Heart right ventricle (tissue), 16 donors: Measurements from ENCODE around the gene RAB8B. TPM values are rescaled to one million over a fixed set of nuclear protein-coding genes. Genes with fewer than 3 reads are reported as not detected.

Source experiments
- ATAC-seq, 8 donors: fragments of 200-7000 bp; cut with Tn5 transposase; one replicate each; pipeline ENCODE4 v1.9.1; 2020; ENCODE audit warnings: mild to moderate bottlenecking in 8 of 8, moderate library complexity in 8 of 8, moderate number of reproducible peaks in 1 of 8
- DNase-seq, 2 donors: peaks; one replicate each; pipeline ENCODE4 v3.0.0-alpha.2; 2020
- H3K27ac ChIP-seq, 10 donors: fragments of 200-600 bp; sonication (generic) in 2 of 10; one replicate each; pipeline versions ENCODE4 v1.5.0 to v1.8.0; 2020 to 2022; ENCODE audit warnings: mild to moderate bottlenecking in 3 of 10
- H3K27me3 ChIP-seq, 7 donors: fragments of 200-600 bp; one replicate each; pipeline ENCODE4 v1.8.0; 2021 to 2022; ENCODE audit warnings: mild to moderate bottlenecking in 2 of 7
- H3K36me3 ChIP-seq, 9 donors: fragments of 200-600 bp; sonication (generic) in 1 of 9; one replicate each; pipeline versions ENCODE4 v1.5.0 to v1.8.0; 2020 to 2022; ENCODE audit warnings: mild to moderate bottlenecking in 2 of 9
- H3K4me1 ChIP-seq, 9 donors: fragments of 200-600 bp; sonication (generic) in 1 of 9; one replicate each; pipeline versions ENCODE4 v1.5.0 to v1.8.0; 2020 to 2022; ENCODE audit warnings: mild to moderate bottlenecking in 4 of 9
- H3K4me3 ChIP-seq, 10 donors: fragments of 200-600 bp; sonication (generic) in 2 of 10; one replicate each; pipeline versions ENCODE4 v1.5.0 to v1.8.0; 2020 to 2022; ENCODE audit warnings: mild to moderate bottlenecking in 7 of 10, moderate library complexity in 2 of 10
- H3K9me3 ChIP-seq, 11 donors: fragments of 200-600 bp in 10 of 11; sonication (generic) in 2 of 11; one replicate each; pipeline versions ENCODE4 v1.5.0 to v1.8.0; 2013 to 2022; ENCODE audit warnings: mild to moderate bottlenecking in 2 of 11, control low read depth in 1 of 11, moderate library complexity in 1 of 11
- CTCF ChIP-seq, 9 donors: fragments of 200-600 bp; sonication (generic) in 2 of 9; IDR thresholded peaks; one replicate each; pipeline versions ENCODE4 v1.5.0 to v1.8.0; 2021 to 2022; ENCODE audit warnings: antibody characterized with exemption in 9 of 9, mild to moderate bottlenecking in 5 of 9, moderate library complexity in 1 of 9
- WGBS, 2 donors: extraction: QIAGEN DNeasy Blood & Tissue Kit; methylation state at CpG; one replicate each; pipeline ENCODE4 v1.1.7; 2013; ENCODE audit warnings: inconsistent platforms in 1 of 2; 5-methylcytosine and 5-hydroxymethylcytosine counted together
- intact Hi-C, 10 donors: fragments of 100-400 bp; cut with DNase I; formaldehyde crosslinking; loops; one replicate each; pipeline versions ENCODE4 v1.11.1 to v1.14.2; 2022
- polyA plus RNA-seq, 2 donors: library from polyadenylated mRNA; stranded (reverse); fragments of 200-250 nt; gene quantifications; one replicate each; pipeline ENCODE4 v1.2.3, GENCODE V29; 2013
- total RNA-seq, 10 donors: library from RNA; stranded (reverse); fragmentation: NEBNext Ultra II Directional in 3 of 10; extraction: Animal tissue kit (Norgen Biotek cat#: 25700) in 3 of 10; gene quantifications; one replicate each; pipeline versions ENCODE4 v1.2.1 to v1.2.4, GENCODE V29; 2021 to 2023
- donor health status: Arrhythmogenic right ventricular cardiomyopathy.
- donor health status: ischemic (EF 13 %, LVEDD 7.1; RV severe dilation, severe dysfunction).
- donor health status: healthy with polysubstance abuse.
- donor health status: DM: no; HTN: yes; CAD: no.
- donor health status: DM: no; HTN: no; CAD: no.
- donor health status: ischemic (EF 25% LVEDD 6.9; RV normal size, moderate dysfunction).
- donor health status: ischemic (EF 25% LVEDD 5.7; RV mildly dilated, moderate dysfunction).
- donor health status: healthy.
- donor health status: DM: yes; HTN: yes; CAD: no.
- donor health status: Ischemic cardiomyopathy.
- donor health status: ischemic (EF 35%, LVEDD 5.7; RV mildly dilated, moderate dysfunction).
- donor health status: nonischemic (EF 11% LVEDD 7.7; RV severe dilation, severe dysfunction).
- donor health status: DM: yes; HTN: yes; CAD: no.
- donor health status: PGD.
- donor health status: ischemic (EF 29% LVEDD 5.4; RV normal size, mild dysfunction).
- donor health status: nonischemic (EF 23%, LVEDD 6.1; RV moderate dilation, normal function).

The RAB8B gene
- total and polyA plus RNA-seq, 12 donors: 4.4 to 27.7 (median 6.9) TPM

GRCh38 chr15:63188247-63188925 lies 1.0 kb upstream of the RAB8B start:
- Histone ChIP-seq H3K36me3 (no peaks in the 10 kb centered on the region), H3K27me3 (no peaks in the 10 kb centered on the region), H3K4me3 (peak overlapping the region; percentile 50 to 70 (median 66)), H3K9me3 (no peaks in the 10 kb centered on the region), H3K4me1 (peaks cover 0 to 44% (median 19%) of the 10 kb centered on the region in 9 donors), H3K27ac (peak overlapping the region in 8 of 10 donors; percentile 34 to 92 (median 76))
- no peak for TF ChIP-seq CTCF (IDR thresholded peaks at IDR 0.05)
- intact Hi-C loops: loop anchor here in 4 of 10 donors (2.0 to 10.0 kb wide), 4 partner anchors 30 to 89 kb away; partner anchors contain the start of genes APH1B (in 2 of the 4) and RPS27L (in 1 of the 4)
- DNase-seq (no peak), ATAC-seq (no peak)
- WGBS, 2 donors: 46 to 48% methylated on average over 10 of the region's 10 CpGs

DNA sequence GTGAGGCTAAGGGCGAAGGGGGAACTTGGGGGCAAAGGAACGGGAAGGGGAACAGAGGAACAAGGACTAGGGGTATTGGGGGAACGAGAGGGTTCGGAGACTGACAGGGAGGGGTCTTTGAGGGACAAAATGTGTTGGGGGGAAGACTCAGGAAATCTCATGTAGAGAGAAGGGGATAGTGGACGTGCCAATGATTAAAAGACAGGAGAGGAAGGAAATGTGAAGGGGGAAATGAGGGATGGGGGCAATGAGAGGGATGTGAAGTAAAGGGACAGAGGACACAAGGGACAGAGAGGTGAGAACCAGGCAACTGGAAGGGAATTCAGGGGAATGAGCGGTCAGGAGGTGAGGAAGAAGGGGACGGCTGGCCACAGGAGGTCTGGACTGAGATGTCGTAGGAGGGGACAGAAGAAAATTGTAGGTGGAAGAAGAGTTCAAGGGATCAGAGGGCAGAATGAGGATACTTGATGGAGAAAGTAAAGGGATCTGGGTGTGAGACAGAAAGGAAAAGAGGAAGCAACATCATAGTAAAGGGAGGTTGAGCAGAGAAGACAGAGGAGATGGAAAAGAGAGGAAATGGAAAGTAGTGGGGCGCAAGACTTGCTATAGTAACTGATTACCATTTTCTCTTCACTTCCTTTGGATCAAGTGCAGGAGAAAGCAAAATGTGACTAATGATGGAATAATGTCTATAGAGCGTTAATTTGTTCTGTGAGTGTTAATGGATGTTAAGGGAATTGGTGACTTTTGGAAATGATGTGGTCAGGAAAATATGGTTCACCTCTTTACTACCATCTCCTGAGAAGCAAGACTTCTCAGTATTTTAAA lies 749 bp downstream of the RAB8B start:
- no peaks in the 10 kb centered on the region for H3K9me3 ChIP-seq
- no peak for TF ChIP-seq CTCF (IDR thresholded peaks at IDR 0.05)
- peak overlapping the region in 9 of 10 donors; percentile 25 to 92 (median 77) for H3K27ac ChIP-seq
- peak in 1 of 8 donors; percentile 1 for ATAC-seq
- no peaks in the 10 kb centered on the region for H3K27me3 ChIP-seq
- intact Hi-C loops: loop anchor here in 5 of 10 donors (2.0 to 10.0 kb wide), 6 partner anchors 31 to 87 kb away; partner anchors contain the start of genes APH1B (in 4 of the 5) and RPS27L (in 1 of the 5)
- 16 to 18% methylated on average over 10 of the region's 10 CpGs for WGBS, 2 donors
- peak overlapping the region; percentile 53 to 70 (median 66) for H3K4me3 ChIP-seq
- no peak for DNase-seq
- H3K4me1 ChIP-seq: peaks cover 5 to 61% (median 35%) of the 10 kb centered on the region in 9 donors
- no peaks in the 10 kb centered on the region for H3K36me3 ChIP-seq

DNA sequence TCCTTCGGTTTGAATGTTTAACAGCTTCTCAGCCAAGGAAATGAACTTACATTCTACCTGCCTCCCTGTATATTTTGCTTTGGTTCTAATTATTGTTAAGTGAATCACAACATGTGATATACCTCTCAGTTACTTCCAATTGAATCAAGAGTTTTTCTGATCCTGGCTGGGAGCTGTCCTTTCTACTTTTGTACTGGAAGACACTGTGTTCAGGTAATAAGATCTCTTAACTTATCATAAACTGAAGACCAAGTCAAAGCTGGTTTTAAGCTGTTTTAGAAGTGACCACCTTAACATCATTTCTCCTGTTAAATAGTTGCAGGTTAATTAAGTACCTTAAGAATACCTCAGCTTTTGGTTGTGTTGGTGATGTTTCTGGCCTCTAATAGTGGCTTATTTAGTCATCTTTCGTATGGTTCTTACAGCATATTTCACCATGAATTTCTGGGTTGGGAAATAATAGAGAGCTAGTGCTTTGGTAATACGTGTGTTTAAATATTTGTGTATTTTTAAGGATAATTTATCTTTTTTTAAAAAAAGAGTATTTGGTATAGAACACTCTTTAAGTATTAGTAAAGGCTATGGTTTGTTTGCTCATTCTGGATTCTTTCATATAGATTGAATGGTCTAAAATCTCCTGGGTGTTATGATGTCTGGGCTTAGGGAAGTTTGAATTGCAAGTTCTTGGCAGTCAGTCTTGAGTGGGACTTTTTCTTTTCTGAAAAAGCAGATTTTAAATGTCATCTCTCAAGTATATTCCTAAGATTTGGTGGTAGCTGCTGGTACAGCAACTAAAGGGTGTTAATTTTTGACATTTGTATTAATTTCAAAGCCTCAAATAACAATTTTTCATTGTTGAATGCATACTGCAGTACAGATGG lies 1.6 kb downstream of the RAB8B start:
- no peak for TF ChIP-seq CTCF (IDR thresholded peaks at IDR 0.05)
- H3K27ac ChIP-seq: peak overlapping the region in 5 of 10 donors; percentile 16 to 92 (median 34)
- intact Hi-C loops: loop anchor here in 4 of 10 donors (5.0 to 10.0 kb wide), 4 partner anchors 36 to 86 kb away; partner anchors contain the start of gene APH1B (in 2 of the 4)
- peak overlapping the region; percentile 53 to 70 (median 66) for H3K4me3 ChIP-seq
- no peaks in the 10 kb centered on the region for H3K27me3 ChIP-seq
- DNase-seq: no peak
- 62 to 68% methylated on average over 3 of the region's 3 CpGs for WGBS, 2 donors
- no peak for ATAC-seq
- H3K9me3 ChIP-seq: no peaks in the 10 kb centered on the region
- H3K36me3 ChIP-seq: no peaks in the 10 kb centered on the region
- peaks cover 9 to 70% (median 44%) of the 10 kb centered on the region in 9 donors for H3K4me1 ChIP-seq
